ENCODE data around the gene XYLT2. TPM values are rescaled to one million over a fixed set of nuclear protein-coding genes. Genes with fewer than 3 reads are reported as not detected.
A peak's percentile ranks its signal among the peaks of the same experiment; 100 is the strongest.

Gene XYLT2
- total and polyA plus RNA-seq, 9 of the 15 experiments (the other 6 are each of a cell fraction or from before 2014, with no cell fraction given) = 0.63 to 9.1 (median 4.3) TPM

GRCh38 chr17:50372758-50373556 is 27.0 kb downstream of the XYLT2 start, which contains the start of the genes EME1 and MRPL27 (continued):
- TF ChIP-seq FOXA3 (CRISPR knock-in tag; conservative IDR thresholded peaks at IDR 0.05 in 1 of 2, IDR thresholded peaks at IDR 0.05 in 1 of 2) = 0 out of 4 replicates have a peak, but pooled peaks of 1 of the 2 experiments have one; percentile 15
- peak; percentile 87 for TF ChIP-seq KDM5B (IDR thresholded peaks at IDR 0.05; ENCODE audit: insufficient replicate concordance, low read depth, low read length)
- TF ChIP-seq ZNF280A (IDR thresholded peaks at IDR 0.05; ENCODE audit: low read depth, partially characterized antibody) = no peak
- no peak for TF ChIP-seq POLR3G (IDR thresholded peaks at IDR 0.05; ENCODE audit: extremely low read depth, insufficient read length, insufficient replicate concordance)
- peak; percentile 61; the same call in 1 of the 2 replicates for TF ChIP-seq ZNF175 (CRISPR knock-in tag; IDR thresholded peaks at IDR 0.05; ENCODE audit: low read depth)
- peak; percentile 47 to 62; a peak in 2 of 4 replicates for TF ChIP-seq TEAD1 (CRISPR knock-in tag; IDR thresholded peaks at IDR 0.05)
- TF ChIP-seq NCOR1 (IDR thresholded peaks at IDR 0.05) = peak; percentile 29; the same call in 1 of the 2 replicates
- TF ChIP-seq, protein P1, sequence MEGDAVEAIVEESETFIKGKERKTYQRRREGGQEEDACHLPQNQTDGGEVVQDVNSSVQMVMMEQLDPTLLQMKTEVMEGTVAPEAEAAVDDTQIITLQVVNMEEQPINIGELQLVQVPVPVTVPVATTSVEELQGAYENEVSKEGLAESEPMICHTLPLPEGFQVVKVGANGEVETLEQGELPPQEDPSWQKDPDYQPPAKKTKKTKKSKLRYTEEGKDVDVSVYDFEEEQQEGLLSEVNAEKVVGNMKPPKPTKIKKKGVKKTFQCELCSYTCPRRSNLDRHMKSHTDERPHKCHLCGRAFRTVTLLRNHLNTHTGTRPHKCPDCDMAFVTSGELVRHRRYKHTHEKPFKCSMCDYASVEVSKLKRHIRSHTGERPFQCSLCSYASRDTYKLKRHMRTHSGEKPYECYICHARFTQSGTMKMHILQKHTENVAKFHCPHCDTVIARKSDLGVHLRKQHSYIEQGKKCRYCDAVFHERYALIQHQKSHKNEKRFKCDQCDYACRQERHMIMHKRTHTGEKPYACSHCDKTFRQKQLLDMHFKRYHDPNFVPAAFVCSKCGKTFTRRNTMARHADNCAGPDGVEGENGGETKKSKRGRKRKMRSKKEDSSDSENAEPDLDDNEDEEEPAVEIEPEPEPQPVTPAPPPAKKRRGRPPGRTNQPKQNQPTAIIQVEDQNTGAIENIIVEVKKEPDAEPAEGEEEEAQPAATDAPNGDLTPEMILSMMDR (IDR thresholded peaks at IDR 0.05 in 2 of 3, conservative IDR thresholded peaks at IDR 0.05 in 1 of 3; ENCODE audit: insufficient read depth in 2 of 3, low read depth in 1 of 3, low read length in 3 of 3) = 0 out of 6 replicates have a peak, but pooled peaks of 1 of the 3 experiments have one; percentile 9
- TF ChIP-seq, protein P2, sequence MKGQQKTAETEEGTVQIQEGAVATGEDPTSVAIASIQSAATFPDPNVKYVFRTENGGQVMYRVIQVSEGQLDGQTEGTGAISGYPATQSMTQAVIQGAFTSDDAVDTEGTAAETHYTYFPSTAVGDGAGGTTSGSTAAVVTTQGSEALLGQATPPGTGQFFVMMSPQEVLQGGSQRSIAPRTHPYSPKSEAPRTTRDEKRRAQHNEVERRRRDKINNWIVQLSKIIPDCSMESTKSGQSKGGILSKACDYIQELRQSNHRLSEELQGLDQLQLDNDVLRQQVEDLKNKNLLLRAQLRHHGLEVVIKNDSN (CRISPR knock-in tag; IDR thresholded peaks at IDR 0.05) = peak; percentile 97
- TF ChIP-seq DPF2 (IDR thresholded peaks at IDR 0.05) = peak; percentile 67
- TF ChIP-seq SIN3A (IDR thresholded peaks at IDR 0.05; ENCODE audit: borderline replicate concordance in 2 of 2, control insufficient read depth in 1 of 2, low read depth in 2 of 2, low read length in 2 of 2) = peak in 1 of 2 experiments; percentile 90; a peak in 2 of 4 replicates
- no peak for TF ChIP-seq NFATC3 (IDR thresholded peaks at IDR 0.05)
- no peak for TF ChIP-seq ILF3 (IDR thresholded peaks at IDR 0.05; ENCODE audit: borderline replicate concordance)
- TF ChIP-seq TEAD4 (IDR thresholded peaks at IDR 0.05; ENCODE audit: low read length) = no peak; the same call in 1 of the 2 replicates
- no peak for TF ChIP-seq TEAD4 (CRISPR knock-in tag; IDR thresholded peaks at IDR 0.05; ENCODE audit: borderline replicate concordance)
- peak; percentile 56; the same call in 1 of the 2 replicates for TF ChIP-seq E2F1 (CRISPR knock-in tag; IDR thresholded peaks at IDR 0.05)
- 0 out of 2 replicates have a peak, but pooled peaks have one; percentile 58 for TF ChIP-seq IFI16 (CRISPR knock-in tag; IDR thresholded peaks at IDR 0.05)
- 0 out of 2 replicates have a peak, but pooled peaks have one; percentile 8 for TF ChIP-seq CHD2 (IDR thresholded peaks at IDR 0.05; ENCODE audit: low read depth, low read length)
- peak; percentile 62 for TF ChIP-seq SMAD1 (IDR thresholded peaks at IDR 0.05; ENCODE audit: low read depth, low read length, partially characterized antibody)
- TF ChIP-seq HDAC8 (tag; IDR thresholded peaks at IDR 0.05) = peak; percentile 84; the same call in 1 of the 2 replicates
- TF ChIP-seq CXXC5 (CRISPR knock-in tag; IDR thresholded peaks at IDR 0.05) = peak; percentile 89

Measured in K562 (cell line).